GM21619 (cell line): ENCODE measurements around the gene SLC14A1.

ENCODE experiments used
- ATAC-seq: cut with Tn5 transposase; IDR thresholded peaks from one replicate; pipeline ENCODE4 v1.9.1; 2021; ENCODE audit not compliant: unreplicated experiment

SLC14A1 gene

DNA sequence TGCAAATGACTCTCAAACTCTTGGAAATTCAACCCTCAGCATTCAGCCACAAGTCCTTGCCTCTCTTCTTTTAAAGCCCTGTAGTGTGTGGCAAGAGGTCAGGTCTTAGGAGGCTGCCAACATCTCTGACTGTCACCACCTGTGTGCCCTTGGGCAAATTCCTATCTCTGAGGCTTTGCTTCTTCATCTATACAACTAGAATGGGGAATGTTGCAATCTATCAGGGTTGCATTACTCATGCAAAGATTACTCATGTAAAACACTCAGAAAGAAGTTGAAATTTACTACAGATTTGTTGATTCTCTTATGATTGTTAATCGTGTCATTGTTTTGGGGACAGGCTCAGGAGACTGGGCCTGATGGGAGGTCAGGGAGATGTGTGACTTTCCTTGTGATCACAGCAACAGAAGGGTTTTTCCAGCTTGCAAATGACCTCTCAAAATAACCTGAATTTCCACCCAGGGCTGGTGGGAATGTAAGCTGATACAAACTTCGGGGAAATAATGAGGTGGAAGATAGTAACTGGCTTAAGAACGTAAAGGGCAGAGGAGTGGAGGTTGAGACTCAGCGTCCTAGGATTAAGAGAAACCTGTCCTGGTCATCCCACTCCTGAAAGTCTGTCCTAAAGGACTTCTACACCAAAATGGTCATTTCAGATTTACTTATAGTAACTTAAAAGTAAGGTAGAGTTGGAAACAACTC lies 69.4 kb downstream of the SLC14A1 start:
- ATAC-seq, result no peak

DNA sequence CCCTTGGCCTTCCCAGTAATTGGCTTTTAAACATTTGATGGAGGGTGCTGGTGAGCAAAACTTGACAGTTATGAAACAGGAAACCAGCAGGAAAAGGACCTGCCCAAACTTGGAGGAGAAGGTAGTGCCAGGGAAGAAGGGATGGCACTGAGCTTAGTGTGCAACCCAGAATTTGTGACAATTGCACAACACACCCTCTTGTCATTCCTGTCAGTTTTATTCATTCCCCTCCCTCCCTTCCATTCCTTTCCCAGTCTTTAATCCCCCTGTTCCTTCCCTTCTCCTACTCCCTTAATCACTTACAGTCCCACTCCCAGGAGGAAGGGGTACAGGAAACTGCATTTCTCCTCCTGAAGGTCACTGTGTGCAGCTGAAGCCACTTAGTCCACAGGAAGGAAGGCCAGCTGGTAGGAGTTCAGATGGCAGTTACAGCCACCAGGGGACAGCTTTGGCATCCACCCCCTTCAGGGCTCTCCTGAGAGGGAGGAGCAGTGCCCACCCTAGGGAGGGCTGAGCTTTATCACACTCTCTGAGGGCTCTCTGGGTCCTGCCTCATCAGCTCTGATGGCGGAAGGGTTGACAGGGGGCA lies 77.5 kb downstream of the SLC14A1 start:
- ATAC-seq, result no peak
